HG03066 (cell line): ENCODE data around the gene DYNLT2B.
A peak's percentile ranks its signal among the peaks of the same experiment; 100 is the strongest.
"Not testable (repeated sequence)": the region's sequence is repeated elsewhere in the genome, so short reads cannot be mapped to it uniquely, and the experiment has no call there.

Source experiments
- ATAC-seq: cut with Tn5 transposase; IDR thresholded peaks from one replicate; pipeline ENCODE4 v1.9.1; 2021; ENCODE audit warnings: low read depth; ENCODE audit not compliant: unreplicated experiment

Gene DYNLT2B

DNA sequence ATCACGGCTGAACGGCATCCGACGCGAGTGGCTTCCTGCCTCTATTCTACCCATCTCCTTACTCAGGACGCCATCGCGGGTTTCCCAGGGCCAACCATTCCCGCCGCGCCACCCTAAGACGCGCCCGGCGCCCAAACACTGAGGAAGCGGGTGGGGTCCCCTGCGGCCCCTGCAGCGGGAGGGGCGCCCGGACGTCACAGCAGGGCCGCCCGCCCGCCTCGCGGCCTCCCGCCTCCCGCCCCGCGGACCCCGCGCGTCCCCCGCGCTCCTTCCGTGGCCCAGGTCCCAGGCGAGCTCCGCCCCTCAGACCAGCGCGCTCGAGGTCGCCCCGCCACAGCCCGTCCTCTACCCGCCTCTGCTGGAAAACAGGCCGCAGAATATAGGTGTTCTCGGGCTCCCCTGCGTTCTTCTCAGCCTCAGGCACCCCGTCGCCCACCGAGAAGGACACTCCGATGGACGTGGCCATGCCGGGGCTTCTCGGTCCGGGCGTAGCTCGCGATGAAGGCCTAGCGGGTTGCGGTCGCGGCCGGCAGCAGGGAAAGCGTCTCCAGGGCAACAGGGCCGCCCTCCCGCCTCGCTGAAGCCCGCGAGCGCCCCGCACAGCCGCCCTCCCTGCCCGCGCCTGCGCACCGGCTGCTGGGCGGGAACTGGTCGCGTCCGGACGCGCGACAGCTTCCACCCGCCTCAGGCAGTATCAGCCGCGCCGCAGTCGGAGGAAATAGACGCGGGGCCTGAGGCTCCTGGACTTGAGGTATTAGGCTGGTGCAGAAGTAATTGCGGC lies at the start of gene DYNLT2B:
Gene DYNLT2B (minus strand): TSS at position 554 of the 781 bp plus-strand sequence. CDS start 88 bp downstream, at position 466.
- peak; percentile 73 for ATAC-seq

DNA sequence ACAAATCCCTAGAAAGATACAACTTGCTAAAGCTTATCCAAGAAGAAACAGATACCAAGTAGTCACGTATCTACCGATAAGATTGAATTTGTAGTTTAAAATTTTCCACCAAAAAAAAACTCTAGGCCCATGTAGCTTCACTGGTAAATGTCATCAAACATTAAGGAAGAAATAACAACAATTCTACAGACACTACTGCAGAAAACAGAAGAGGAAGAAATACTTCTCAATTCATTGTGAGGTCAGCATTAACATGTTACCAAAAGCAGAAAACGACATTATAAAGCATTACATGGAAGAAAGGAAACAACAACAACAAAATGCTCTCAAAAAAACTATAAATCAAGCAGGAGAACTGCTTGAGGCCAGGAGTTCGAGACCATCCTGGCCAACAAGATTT lies 47.7 kb upstream of the DYNLT2B start:
- no peak for ATAC-seq

GRCh38 chr3:196360586-196360985 lies 42.5 kb upstream of the DYNLT2B start:
- no peak for ATAC-seq

DNA sequence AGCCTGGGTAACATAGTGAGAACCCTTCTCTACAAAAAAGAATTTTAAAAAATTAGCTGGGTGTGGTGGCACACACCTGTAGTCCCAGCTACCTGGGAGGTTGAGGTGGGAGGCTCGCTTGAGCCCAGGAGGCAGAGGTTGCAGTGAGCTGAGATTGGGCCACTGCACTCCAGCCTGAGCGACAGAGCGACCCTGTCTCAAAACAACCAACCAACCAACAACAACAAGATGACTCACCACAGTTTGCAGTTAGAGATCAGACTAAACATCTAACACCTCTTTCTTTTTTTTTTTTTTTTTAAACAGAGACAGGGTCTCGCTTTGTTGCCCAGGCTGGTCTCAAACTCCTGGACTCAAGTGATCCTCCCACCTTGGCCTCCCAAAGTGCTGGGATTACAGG lies 40.5 kb upstream of the DYNLT2B start:
- not testable (repeated sequence) for ATAC-seq

GRCh38 chr3:196357905-196358304 lies 39.9 kb upstream of the DYNLT2B start:
- no peak for ATAC-seq

GRCh38 chr3:196356556-196356955 lies 38.5 kb upstream of the DYNLT2B start:
- ATAC-seq, result no peak

GRCh38 chr3:196355668-196356067 lies 37.6 kb upstream of the DYNLT2B start:
- no peak for ATAC-seq

- ATAC-seq, result no peak
Observed at GRCh38 chr3:196354132-196354531, 36.1 kb upstream of the DYNLT2B start.

DNA sequence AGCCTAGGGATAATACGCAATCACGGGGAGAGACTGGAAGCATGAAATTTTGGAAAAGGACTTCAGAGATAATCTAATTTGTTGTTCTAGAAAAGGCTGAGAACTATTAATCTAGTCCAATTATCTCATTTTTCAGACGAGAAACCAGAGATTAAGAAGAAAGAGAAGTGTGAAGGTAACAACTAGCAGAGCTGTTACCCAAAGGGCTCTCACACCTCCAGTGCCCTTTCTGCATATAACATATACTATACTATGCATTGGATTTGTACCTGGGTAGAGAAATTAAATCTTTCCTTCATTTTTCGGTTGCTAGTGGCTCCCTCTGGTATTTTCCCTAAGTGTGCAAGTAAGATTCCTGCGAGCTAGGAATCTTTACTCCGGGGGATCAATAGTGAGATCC lies 33.5 kb upstream of the DYNLT2B start:
- ATAC-seq, result no peak

- no peak for ATAC-seq
Observed at GRCh38 chr3:196350067-196350466, 32.0 kb upstream of the DYNLT2B start.

- no peak for ATAC-seq
Observed at GRCh38 chr3:196348698-196349097, 30.7 kb upstream of the DYNLT2B start.

DNA sequence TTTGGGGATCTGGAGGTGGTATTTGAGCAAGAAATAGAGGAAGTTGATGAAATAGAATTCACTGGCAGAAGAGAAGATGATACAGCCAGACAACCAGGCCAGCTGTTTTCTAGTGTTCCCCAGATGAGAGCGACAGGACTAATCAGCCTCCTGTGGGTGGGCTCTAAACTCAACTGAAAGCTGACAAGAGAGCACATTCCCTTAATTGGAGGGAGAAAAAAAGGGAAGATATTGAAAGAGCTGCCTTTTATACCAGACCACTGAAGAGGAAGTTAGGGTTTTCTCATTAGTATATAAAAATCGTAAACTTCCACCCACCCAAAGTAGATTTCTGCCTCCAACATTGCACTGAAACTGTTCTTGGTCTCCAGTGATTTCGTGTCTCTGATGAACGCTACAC lies 26.6 kb upstream of the DYNLT2B start:
- no peak for ATAC-seq

- ATAC-seq, result not testable (repeated sequence)
Observed at GRCh38 chr3:196343917-196344316, 25.9 kb upstream of the DYNLT2B start.

DNA sequence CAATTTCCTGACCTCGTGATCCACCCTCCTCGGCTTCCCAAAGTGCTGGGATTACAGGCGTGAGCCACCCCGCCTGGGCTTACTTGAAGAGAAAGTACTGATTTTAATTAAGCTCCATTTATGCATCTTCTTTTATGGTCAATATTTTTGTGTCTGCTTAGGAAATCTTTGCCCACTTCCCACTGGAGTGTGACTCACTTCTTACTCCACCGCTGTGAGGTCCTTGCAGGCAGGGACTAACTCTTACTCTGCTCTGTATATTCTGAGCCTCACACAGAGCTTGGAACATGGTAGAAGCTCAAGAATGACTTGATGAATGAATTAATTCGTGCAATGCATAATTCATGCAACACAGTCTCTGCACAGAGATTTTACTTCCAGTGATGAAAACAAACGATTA lies 23.1 kb upstream of the DYNLT2B start:
- no peak for ATAC-seq

DNA sequence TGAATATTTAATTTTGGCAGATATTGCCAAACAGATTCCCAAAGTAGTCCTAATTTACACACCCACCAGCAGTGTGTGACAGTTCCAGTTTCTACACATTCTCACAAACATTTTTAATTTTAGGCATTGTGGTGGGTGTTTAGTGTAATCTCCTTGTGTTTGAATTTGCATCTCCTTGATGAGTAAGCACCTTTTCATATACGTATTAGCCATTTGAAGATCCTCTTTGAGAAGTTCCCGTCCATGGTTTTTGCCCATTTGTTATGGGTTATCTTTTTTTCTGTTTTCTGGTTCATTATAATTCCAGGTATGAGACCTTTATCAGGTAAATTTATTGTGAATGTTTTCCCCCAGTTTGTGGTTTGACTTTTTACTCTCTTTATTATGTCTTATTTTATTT lies 22.4 kb upstream of the DYNLT2B start:
- no peak for ATAC-seq

DNA sequence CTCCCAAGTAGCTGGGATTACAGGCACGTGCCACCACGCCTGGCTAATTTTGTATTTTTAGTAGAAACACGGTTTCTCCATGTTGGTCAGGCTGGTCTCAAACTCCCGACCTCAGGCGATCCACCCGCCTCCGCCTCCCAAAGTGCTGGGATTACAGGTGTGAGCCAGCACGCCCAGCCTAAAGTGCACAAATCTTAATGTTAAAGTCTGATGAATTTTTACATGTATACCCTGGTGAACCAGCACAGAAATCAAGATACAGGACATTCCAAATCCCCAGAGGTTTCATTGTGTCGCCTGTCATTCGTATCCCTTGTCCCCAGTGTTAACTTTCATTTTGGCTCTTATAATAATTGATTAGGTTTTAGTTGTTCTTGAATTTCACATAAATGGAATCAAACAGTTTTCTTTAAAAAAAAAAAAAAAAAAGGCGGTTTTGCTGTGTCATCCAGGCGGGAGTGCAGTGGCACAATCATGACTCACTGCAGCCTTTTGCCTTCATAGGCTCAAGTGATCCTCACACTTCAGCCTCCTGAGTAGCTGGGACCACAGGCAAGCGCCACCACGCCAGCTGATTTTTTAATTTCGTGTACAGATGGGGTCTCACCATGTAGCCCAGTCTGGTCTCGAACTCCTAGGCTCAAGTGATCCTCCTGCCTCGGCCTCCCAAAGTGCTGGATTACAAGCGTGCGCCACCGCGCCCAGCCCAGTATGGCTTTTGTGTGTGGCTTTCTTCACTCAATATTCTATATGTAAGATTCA lies 21.6 kb upstream of the DYNLT2B start:
- no peak for ATAC-seq

GRCh38 chr3:196339044-196339443 lies 21.0 kb upstream of the DYNLT2B start:
- ATAC-seq, result no peak

DNA sequence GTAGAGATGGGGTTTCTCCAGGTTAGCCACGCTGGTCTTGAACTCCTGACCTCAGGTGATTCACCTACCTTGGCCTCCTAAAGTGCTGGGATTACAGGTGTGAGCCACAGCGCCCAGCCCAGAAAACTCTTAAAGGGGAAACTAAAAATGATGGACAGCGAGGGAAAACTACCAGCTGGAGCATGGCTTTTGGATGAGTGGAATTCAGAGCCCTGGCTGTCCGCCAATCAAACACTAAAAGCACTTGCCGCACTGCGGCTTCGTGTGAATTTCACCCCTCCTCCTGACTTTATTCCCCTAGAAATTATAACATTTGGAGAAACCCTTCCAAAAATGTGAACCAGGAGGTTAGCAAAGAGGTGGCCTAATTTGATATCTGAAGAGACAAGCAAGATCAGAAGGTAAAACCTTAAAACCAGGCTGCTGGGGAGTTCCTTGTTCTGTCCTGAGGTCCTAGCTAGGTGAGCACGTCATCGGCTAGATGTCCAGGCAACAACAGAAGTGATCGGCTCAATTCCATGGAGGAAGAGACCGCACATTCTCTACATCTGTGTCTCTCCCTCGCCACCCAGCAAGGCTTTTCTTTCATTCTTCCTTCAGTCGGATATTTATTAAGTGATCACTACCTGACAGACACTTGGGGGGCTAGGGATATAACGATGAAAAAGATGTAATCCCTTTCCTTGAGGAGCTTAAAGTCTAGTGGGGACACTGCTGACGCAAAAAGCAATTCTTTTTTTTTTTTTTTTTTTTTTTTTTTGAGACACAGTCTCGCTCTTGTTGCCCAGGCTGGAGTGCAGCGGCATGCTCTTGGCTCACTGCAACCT lies 18.5 kb upstream of the DYNLT2B start:
- ATAC-seq, result no peak

- ATAC-seq, result no peak
Observed at GRCh38 chr3:196335503-196335948, 17.5 kb upstream of the DYNLT2B start.

DNA sequence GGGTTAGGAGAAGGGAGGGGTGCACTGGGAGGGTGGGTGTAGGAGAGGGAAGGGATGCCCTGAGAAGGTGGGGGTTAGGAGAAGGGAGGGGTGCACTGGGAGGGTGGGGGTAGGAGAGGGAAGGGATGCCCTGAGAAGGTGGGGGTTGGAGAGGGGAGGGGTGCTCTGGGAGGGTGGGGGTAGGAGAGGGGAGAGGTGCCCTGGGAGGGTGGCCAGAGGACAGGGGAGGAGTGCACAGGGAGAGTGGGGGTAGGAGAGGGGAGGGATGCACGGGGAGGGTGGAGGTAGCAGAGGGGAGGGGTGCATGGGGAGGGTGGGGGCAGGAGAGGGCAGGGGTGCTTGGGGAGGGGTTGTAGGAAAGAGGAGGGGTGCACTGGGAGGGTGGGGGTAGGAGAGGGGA lies 16.9 kb upstream of the DYNLT2B start:
- no peak for ATAC-seq

DNA sequence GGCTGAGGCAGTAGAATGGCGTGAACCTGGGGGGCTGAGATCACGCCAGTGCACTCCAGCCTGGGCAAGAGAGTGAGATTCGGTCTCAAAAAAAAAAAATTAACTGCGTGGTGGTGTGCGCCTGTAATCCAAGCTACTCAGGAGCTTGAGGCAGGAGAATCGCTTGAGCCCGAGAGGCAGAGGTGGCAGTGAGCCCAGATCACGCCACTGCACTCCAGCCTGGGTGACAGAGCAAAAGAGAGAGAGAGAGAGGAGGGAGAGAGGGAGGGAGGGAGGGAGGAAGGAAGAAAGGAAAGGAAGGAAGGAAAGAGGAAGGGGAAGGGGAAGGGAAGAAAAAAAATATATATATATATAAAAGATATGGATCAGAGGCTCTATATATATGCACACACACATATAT lies 14.1 kb upstream of the DYNLT2B start:
- no peak for ATAC-seq
